Endothelial cell of umbilical vein (primary cell): ENCODE data around the gene CNTFR. TPM values are rescaled to one million over a fixed set of nuclear protein-coding genes. Genes with fewer than 3 reads are reported as not detected.
"Not testable (repeated sequence)": the region's sequence is repeated elsewhere in the genome, so short reads cannot be mapped to it uniquely, and the experiment has no call there.

ENCODE experiments used
- Bru-seq: library from RNA; stranded (reverse); fragments of 400-500 nt; gene quantifications from one replicate; lab custom pipeline; 2021; lab: Mats Ljungman, UMichigan
- BruChase-seq, 2 experiments: library from RNA; stranded (reverse); fragments of 400-500 nt; gene quantifications; one replicate each; lab custom pipeline; 2021; lab: Mats Ljungman, UMichigan
- BruUV-seq: library from RNA; stranded (reverse); fragments of 400-500 nt; replicated peaks from 2 replicates; lab custom pipeline; 2021; lab: Mats Ljungman, UMichigan
- CTCF ChIA-PET: fragments of 300-600, 350-600 bp; sonication (Branson Sonifier 250); formaldehyde crosslinking; loops from one replicate; lab custom pipeline; 2021; ENCODE audit warnings: antibody characterized with exemption, inconsistent platforms; lab: Charles Lee
- POLR2A ChIA-PET: fragments of 300-600, 350-600 bp; sonication (Branson Sonifier 250); formaldehyde crosslinking; loops from one replicate; lab custom pipeline; 2021; ENCODE audit warnings: antibody characterized with exemption, inconsistent platforms; lab: Charles Lee
- DNase-seq: peaks from one replicate; pipeline ENCODE4 v3.0.0-alpha.2; 2011; ENCODE audit warnings: low read depth, low spot score
- FAIRE-seq: peaks from 2 replicates; lab custom pipeline; 2011; peaks lifted over from hg19 to GRCh38; lab: Jason Lieb, UNC
- H2AFZ ChIP-seq: 2 replicates; pipeline ENCODE4 v1.6.0; 2012; ENCODE audit warnings: low read depth, low read length, control low read depth, inconsistent platforms
- H3K27ac ChIP-seq: 2 replicates; pipeline ENCODE4 v1.5.1; 2011; ENCODE audit warnings: low read depth, mild to moderate bottlenecking, control low read depth, low read length, moderate library complexity; ENCODE audit not compliant: insufficient read depth
- H3K27me3 ChIP-seq, 2 experiments: 2 replicates each; pipeline versions ENCODE4 v1.6.0 to v1.6.1; 2011; ENCODE audit warnings: low read length in 2 of 2, mixed read lengths in 1 of 2; ENCODE audit not compliant: control insufficient read depth in 2 of 2, insufficient read depth in 2 of 2
- H3K36me3 ChIP-seq, 2 experiments: 2 replicates in 1 of 2; 3 replicates in 1 of 2; pipeline ENCODE4 v1.5.1; 2011; ENCODE audit warnings: low read length in 2 of 2, mild to moderate bottlenecking in 1 of 2, moderate library complexity in 1 of 2; ENCODE audit not compliant: control insufficient read depth in 2 of 2, insufficient read depth in 2 of 2; ENCODE audit errors: extremely low read depth in 1 of 2
- H3K4me1 ChIP-seq: 3 replicates; pipeline ENCODE4 v1.5.1; 2011; ENCODE audit warnings: mild to moderate bottlenecking, low read length; ENCODE audit not compliant: control insufficient read depth, insufficient read depth; ENCODE audit errors: extremely low read depth
- H3K4me2 ChIP-seq: 2 replicates; pipeline ENCODE4 v1.6.1; 2011; ENCODE audit warnings: low read length, control low read depth, mixed read lengths; ENCODE audit not compliant: insufficient read depth
- H3K4me3 ChIP-seq, 3 experiments: fragments of 200-600 bp in 1 of 3; sonication (generic), shearing (Covaris generic) in 1 of 3; replicated peaks in 1 of 3; 2 replicates each; pipeline ENCODE4 v1.5.1; 2011 to 2016; ENCODE audit warnings: control low read depth in 3 of 3, low read length in 3 of 3, mild to moderate bottlenecking in 2 of 3, inconsistent platforms in 1 of 3, low read depth in 1 of 3, moderate library complexity in 1 of 3; ENCODE audit not compliant: insufficient read depth in 1 of 3
- H3K79me2 ChIP-seq: 2 replicates; pipeline ENCODE4 v1.6.0; 2012; ENCODE audit warnings: low read length, inconsistent platforms; ENCODE audit not compliant: control insufficient read depth, insufficient read depth
- H3K9ac ChIP-seq: replicated peaks from 2 replicates; pipeline ENCODE3; 2011; ENCODE audit warnings: low read length, control low read depth; ENCODE audit not compliant: insufficient read depth; ENCODE audit errors: extremely low read depth
- H3K9me1 ChIP-seq: replicated peaks from 3 replicates; pipeline ENCODE4 v1.6.0; 2011; ENCODE audit warnings: mild to moderate bottlenecking, low read length; ENCODE audit not compliant: control insufficient read depth, insufficient read depth; ENCODE audit errors: extremely low read depth
- H3K9me3 ChIP-seq: replicated peaks from 2 replicates; pipeline ENCODE4 v1.5.1; 2012; ENCODE audit warnings: low read length, inconsistent platforms; ENCODE audit not compliant: control insufficient read depth, insufficient read depth
- H4K20me1 ChIP-seq: replicated peaks from 2 replicates; pipeline ENCODE3; 2011; ENCODE audit warnings: mild to moderate bottlenecking, low read length; ENCODE audit not compliant: control insufficient read depth, insufficient read depth; ENCODE audit errors: extremely low read depth
- EZH2 ChIP-seq: IDR thresholded peaks from 2 replicates; pipeline ENCODE4 v1.6.1; 2012; ENCODE audit warnings: borderline replicate concordance, low read depth, mild to moderate bottlenecking, moderate library complexity, low read length, inconsistent platforms; ENCODE audit not compliant: severe bottlenecking
- GATA2 ChIP-seq: IDR thresholded peaks from 2 replicates; pipeline ENCODE4 v1.7.0; 2011; ENCODE audit warnings: low read depth, mild to moderate bottlenecking, moderate library complexity, mixed read lengths, low read length; ENCODE audit not compliant: insufficient read length, insufficient read depth
- POLR2A ChIP-seq: IDR thresholded peaks from 2 replicates; pipeline ENCODE4 v1.6.1; 2012; ENCODE audit warnings: low read depth, mild to moderate bottlenecking, control low read depth, low read length
- dilution Hi-C: fragments of 300-500 bp; cut with MboI; formaldehyde crosslinking; loops from one replicate; pipeline ENCODE4 v1.15.0; 2019; ENCODE audit warnings: low sequenced_read_pairs; ENCODE audit not compliant: extremely low pct_ligation_motif_present
- intact Hi-C: fragments of 100-400 bp; cut with micrococcal nuclease; formaldehyde crosslinking; loops from one replicate; pipeline ENCODE4 v1.10.0; 2022
- long read RNA-seq: library from polyadenylated mRNA; stranded (forward); transcript quantifications from one replicate; pipeline ENCODE4 v2.0.0, GENCODE V29; 2021
- polyA minus RNA-seq, 3 experiments: library from RNA; depleted of rRNA, polyadenylated mRNA; stranded (reverse); fragments of >200 nt; gene quantifications; 1 replicate in 1 of 3; 2 replicates in 2 of 3; pipeline ENCODE4 v1.2.3, GENCODE V29; 2011
- polyA plus RNA-seq, 4 experiments: library from polyadenylated mRNA; depleted of rRNA in 3 of 4; stranded (reverse) in 3 of 4; unstranded in 1 of 4; fragments of >200 nt; gene quantifications; 2 replicates each; pipeline versions ENCODE4 v1.2.1 to v1.2.3, GENCODE V29; 2011 to 2012; ENCODE audit warnings: missing spikeins in 1 of 4
- total RNA-seq: library from RNA; stranded (reverse); gene quantifications from 2 replicates; pipeline ENCODE4 v1.2.3, GENCODE V29; 2021
- TF ChIP-seq, protein P1 (sequence below), 2 donors: IDR thresholded peaks; 1 replicate in 1 of 2; 2 replicates in 1 of 2; pipeline ENCODE4 v1.5.1; 2011; ENCODE audit warnings: low read length in 2 of 2, mild to moderate bottlenecking in 2 of 2, moderate library complexity in 2 of 2, control low read depth in 1 of 2, inconsistent platforms in 1 of 2, low read depth in 1 of 2; ENCODE audit not compliant: insufficient read depth in 1 of 2; ENCODE audit errors: extremely low read depth in 1 of 2
- TF ChIP-seq, protein P2 (sequence below): IDR thresholded peaks from 2 replicates; pipeline ENCODE4 v1.6.1; 2011; ENCODE audit not compliant: insufficient read depth, insufficient read length

CNTFR gene, protein sequence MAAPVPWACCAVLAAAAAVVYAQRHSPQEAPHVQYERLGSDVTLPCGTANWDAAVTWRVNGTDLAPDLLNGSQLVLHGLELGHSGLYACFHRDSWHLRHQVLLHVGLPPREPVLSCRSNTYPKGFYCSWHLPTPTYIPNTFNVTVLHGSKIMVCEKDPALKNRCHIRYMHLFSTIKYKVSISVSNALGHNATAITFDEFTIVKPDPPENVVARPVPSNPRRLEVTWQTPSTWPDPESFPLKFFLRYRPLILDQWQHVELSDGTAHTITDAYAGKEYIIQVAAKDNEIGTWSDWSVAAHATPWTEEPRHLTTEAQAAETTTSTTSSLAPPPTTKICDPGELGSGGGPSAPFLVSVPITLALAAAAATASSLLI
- total RNA-seq: not detected in 2 replicates
- not detected in 2 replicates for polyA plus RNA-seq
- not detected in 2 replicates for polyA plus RNA-seq (2011; cell fraction: cytosol; rRNA removed)
- not detected in 2 replicates for polyA plus RNA-seq (2011; cell fraction: nucleus; rRNA removed)
- not detected in 2 replicates for polyA plus RNA-seq (2012)
- polyA minus RNA-seq: not detected in 2 replicates
- not detected for polyA minus RNA-seq (2011; cell fraction: cytosol; rRNA and poly(A)+ RNA removed)
- polyA minus RNA-seq (2011; cell fraction: nucleus; rRNA and poly(A)+ RNA removed): not detected in 2 replicates
- Bru-seq, nascent RNA: percentile 5 among the genes with signal in this experiment
- percentile 9 among the genes with signal in this experiment for BruChase-seq, experiment 1, labeled RNA remaining after a 6-hour chase
- BruChase-seq, experiment 2, labeled RNA remaining after a 2-hour chase: percentile 11 among the genes with signal in this experiment
- long read RNA-seq: 0 reads

DNA sequence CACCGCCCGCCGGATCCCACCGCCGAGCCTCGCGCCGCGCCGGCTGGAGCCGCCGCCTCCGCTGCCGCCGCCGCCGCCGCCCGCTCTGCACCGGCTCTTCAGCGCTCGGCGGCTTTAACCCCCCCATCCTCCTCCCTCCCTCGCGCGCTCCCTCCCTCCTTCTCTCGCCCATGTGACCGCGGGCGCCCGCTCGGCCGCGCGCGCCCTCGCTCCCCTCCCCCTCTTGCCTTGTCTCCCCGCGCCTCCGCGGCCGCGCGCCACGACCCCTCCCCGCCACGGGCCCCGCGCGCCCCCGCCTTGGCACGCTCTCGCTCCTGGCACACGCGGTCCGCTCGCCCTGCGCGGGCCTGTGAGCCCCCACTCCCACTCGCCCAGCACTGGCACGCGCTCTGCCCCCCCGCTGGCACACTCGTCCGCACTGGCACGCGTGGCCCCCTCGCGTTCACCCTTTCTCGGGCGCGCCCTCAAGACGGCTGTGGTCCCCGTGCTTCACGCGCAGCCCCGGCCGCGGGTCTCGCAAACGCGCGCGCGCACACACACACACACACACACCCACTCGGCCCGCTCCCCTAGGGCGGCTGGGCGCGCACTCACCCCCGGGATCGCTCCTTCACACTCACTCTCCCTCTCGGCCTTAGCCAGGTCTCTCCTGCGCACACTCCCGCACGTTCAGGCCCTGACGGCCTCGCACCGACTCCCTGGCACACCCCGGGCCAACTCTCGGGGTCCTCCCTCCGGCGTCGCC is at the start of gene CNTFR:
CNTFR (minus strand) TSS at position 89 of the 745 bp plus-strand sequence. CDS start 20,743 bp downstream, outside the sequence.
- ChIA-PET CTCF (no interaction called here), POLR2A (no interaction called here)
- Histone ChIP-seq H3K9ac (no peak within 1 kb of the TSS), H3K4me3 (no peak within 1 kb of the TSS), H3K79me2 (no peaks in the 10 kb centered on the region), H3K9me1 (no peaks in the 10 kb centered on the region), H3K27me3 (peaks cover 80 to 91% of the 10 kb centered on the region in 2 experiments), H3K4me1 (no peaks in the 10 kb centered on the region), H3K4me2 (no peak within 1 kb of the TSS), H3K36me3 (no peaks in the 10 kb centered on the region), H4K20me1 (no peaks in the 10 kb centered on the region), H3K27ac (no peak within 1 kb of the TSS), H2AFZ (no peak within 1 kb of the TSS), H3K9me3 (no peaks in the 10 kb centered on the region)
- dilution Hi-C loops (no loop called here), intact Hi-C loops (loop anchor here (2.0 kb wide), 1 partner anchor 185 kb away; no protein-coding TSS in a partner anchor)
- no TSS peak for BruUV-seq
- FAIRE-seq (no peak), DNase-seq (no peak)
- TF ChIP-seq EZH2 (peak; percentile 86), POLR2A (no peak), GATA2 (no peak)
- TF ChIP-seq, protein P1, sequence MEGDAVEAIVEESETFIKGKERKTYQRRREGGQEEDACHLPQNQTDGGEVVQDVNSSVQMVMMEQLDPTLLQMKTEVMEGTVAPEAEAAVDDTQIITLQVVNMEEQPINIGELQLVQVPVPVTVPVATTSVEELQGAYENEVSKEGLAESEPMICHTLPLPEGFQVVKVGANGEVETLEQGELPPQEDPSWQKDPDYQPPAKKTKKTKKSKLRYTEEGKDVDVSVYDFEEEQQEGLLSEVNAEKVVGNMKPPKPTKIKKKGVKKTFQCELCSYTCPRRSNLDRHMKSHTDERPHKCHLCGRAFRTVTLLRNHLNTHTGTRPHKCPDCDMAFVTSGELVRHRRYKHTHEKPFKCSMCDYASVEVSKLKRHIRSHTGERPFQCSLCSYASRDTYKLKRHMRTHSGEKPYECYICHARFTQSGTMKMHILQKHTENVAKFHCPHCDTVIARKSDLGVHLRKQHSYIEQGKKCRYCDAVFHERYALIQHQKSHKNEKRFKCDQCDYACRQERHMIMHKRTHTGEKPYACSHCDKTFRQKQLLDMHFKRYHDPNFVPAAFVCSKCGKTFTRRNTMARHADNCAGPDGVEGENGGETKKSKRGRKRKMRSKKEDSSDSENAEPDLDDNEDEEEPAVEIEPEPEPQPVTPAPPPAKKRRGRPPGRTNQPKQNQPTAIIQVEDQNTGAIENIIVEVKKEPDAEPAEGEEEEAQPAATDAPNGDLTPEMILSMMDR (IDR thresholded peaks at IDR 0.05; ENCODE audit: extremely low read depth in 1 of 2, insufficient read depth in 1 of 2, low read depth in 1 of 2, low read length in 2 of 2): no peak
- TF ChIP-seq, protein P2, sequence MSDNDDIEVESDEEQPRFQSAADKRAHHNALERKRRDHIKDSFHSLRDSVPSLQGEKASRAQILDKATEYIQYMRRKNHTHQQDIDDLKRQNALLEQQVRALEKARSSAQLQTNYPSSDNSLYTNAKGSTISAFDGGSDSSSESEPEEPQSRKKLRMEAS: no peak

DNA sequence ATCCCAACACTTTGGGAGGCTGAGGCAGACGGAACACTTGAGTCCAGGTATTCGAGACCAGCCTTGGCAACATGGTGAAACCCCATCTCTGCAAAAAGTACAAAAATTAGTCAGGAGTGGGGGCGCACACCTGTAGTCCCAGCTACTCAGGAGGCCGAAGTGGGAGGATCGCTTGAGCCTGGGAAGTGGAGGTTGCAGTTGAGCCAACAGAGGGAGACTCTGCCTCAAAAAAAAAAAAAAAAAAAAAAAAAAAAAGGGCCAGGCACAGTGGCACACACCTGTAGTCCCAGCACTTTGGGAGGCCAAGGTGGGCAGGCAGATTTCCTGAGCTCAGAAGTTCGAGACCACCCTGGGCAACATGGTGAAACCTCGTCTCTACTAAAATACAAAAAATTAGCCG is 49.8 kb upstream of the CNTFR start:
- H3K27me3 ChIP-seq, H2AFZ ChIP-seq, dilution Hi-C loops, H3K4me3 ChIP-seq, DNase-seq, H3K9me3 ChIP-seq, H3K9me1 ChIP-seq, POLR2A ChIA-PET, H3K4me2 ChIP-seq, H3K9ac ChIP-seq, intact Hi-C loops, H3K36me3 ChIP-seq, H4K20me1 ChIP-seq, FAIRE-seq, H3K27ac ChIP-seq, BruUV-seq: not testable (repeated sequence)
- peaks cover 16% of the 10 kb centered on the region for H3K4me1 ChIP-seq
- H3K79me2 ChIP-seq: peaks cover 19% of the 10 kb centered on the region
- CTCF ChIA-PET: interaction anchor here (0.9 kb wide), 1 partner anchor 63 kb away, joined by 3 read pairs; no protein-coding TSS in a partner anchor
